Upper lobe of right lung (tissue), 1 donor: ENCODE data around the gene DOCK2. TPM values are rescaled to one million over a fixed set of nuclear protein-coding genes. Genes with fewer than 3 reads are reported as not detected.

ENCODE experiments used
- ATAC-seq: fragments of 200-7000 bp; cut with Tn5 transposase; one replicate; pipeline ENCODE4 v1.9.1; 2020; ENCODE audit warnings: mild to moderate bottlenecking, moderate library complexity
- DNase-seq: peaks from one replicate; pipeline ENCODE4 v3.0.0-alpha.2; 2020
- H3K27ac ChIP-seq: fragments of 200-600 bp; one replicate; pipeline ENCODE4 v1.8.0; 2022
- H3K27me3 ChIP-seq: fragments of 200-600 bp; one replicate; pipeline ENCODE4 v1.8.0; 2022; ENCODE audit warnings: mild to moderate bottlenecking
- H3K36me3 ChIP-seq: fragments of 200-600 bp; one replicate; pipeline ENCODE4 v1.8.0; 2022
- H3K4me1 ChIP-seq: fragments of 200-600 bp; one replicate; pipeline ENCODE4 v1.8.0; 2022
- H3K4me3 ChIP-seq: fragments of 200-600 bp; one replicate; pipeline ENCODE4 v1.8.0; 2022; ENCODE audit warnings: mild to moderate bottlenecking
- H3K9me3 ChIP-seq: fragments of 200-600 bp; one replicate; pipeline ENCODE4 v1.8.0; 2022
- intact Hi-C: fragments of 100-400 bp; cut with DNase I; formaldehyde crosslinking; loops from one replicate; pipeline ENCODE4 v1.11.0; 2022
- total RNA-seq: library from RNA; stranded (reverse); fragmentation: NEBNext Ultra II Directional; extraction: Animal tissue kit (Norgen Biotek cat#: 25700); gene quantifications from one replicate; pipeline ENCODE4 v1.2.1, GENCODE V29; 2021
- TF ChIP-seq, protein P1 (sequence below): fragments of 200-600 bp; IDR thresholded peaks from one replicate; pipeline ENCODE4 v1.8.0; 2022; ENCODE audit warnings: antibody characterized with exemption
- donor health status: DM: no; HTN: yes; CAD: no; lungs with severe emphysema.

DOCK2 gene
- total RNA-seq, 1 donor from 2014 or later = 65.4 TPM

DNA sequence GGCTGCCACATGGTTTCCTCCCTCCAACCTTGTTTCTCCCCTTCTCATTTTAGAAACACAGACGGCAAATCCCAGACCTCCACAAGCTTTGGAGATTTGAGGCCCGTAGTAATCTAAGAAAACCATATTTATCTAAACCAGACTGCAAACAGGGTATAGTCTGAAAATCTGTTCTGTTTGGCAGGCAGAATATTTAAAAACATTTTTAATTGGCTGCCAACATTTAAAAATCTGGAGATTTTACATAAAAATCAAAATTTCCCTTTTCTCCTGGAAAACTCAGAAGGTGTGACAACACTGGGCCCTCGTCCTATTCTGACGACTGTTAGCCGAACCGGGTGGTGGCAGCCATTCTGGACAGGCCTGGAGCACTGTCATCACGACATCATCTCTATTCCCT is 401.2 kb downstream of the DOCK2 start:
- DNase-seq (no peak), ATAC-seq (no peak)
- Histone ChIP-seq H3K27ac (no peak overlapping the region), H3K9me3 (no peaks in the 10 kb centered on the region), H3K36me3 (peaks cover 4% of the 10 kb centered on the region), H3K4me3 (no peak overlapping the region), H3K4me1 (no peaks in the 10 kb centered on the region), H3K27me3 (no peaks in the 10 kb centered on the region)
- intact Hi-C loops = no loop called here
- TF ChIP-seq, protein P1, sequence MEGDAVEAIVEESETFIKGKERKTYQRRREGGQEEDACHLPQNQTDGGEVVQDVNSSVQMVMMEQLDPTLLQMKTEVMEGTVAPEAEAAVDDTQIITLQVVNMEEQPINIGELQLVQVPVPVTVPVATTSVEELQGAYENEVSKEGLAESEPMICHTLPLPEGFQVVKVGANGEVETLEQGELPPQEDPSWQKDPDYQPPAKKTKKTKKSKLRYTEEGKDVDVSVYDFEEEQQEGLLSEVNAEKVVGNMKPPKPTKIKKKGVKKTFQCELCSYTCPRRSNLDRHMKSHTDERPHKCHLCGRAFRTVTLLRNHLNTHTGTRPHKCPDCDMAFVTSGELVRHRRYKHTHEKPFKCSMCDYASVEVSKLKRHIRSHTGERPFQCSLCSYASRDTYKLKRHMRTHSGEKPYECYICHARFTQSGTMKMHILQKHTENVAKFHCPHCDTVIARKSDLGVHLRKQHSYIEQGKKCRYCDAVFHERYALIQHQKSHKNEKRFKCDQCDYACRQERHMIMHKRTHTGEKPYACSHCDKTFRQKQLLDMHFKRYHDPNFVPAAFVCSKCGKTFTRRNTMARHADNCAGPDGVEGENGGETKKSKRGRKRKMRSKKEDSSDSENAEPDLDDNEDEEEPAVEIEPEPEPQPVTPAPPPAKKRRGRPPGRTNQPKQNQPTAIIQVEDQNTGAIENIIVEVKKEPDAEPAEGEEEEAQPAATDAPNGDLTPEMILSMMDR = no peak

GRCh38 chr5:170039830-170040229 is 402.8 kb downstream of the DOCK2 start:
- H3K9me3 ChIP-seq = no peaks in the 10 kb centered on the region
- no peaks in the 10 kb centered on the region for H3K27me3 ChIP-seq
- H3K27ac ChIP-seq = no peak overlapping the region
- TF ChIP-seq, protein P1 = no peak
- H3K4me3 ChIP-seq = no peak overlapping the region
- ATAC-seq (no peak), DNase-seq (no peak)
- peaks cover 4% of the 10 kb centered on the region for H3K36me3 ChIP-seq
- intact Hi-C loops = no loop called here
- no peaks in the 10 kb centered on the region for H3K4me1 ChIP-seq

GRCh38 chr5:170046241-170046640 is 409.2 kb downstream of the DOCK2 start:
- DNase-seq = no peak
- no peak for ATAC-seq
- TF ChIP-seq, protein P1 = no peak

DNA sequence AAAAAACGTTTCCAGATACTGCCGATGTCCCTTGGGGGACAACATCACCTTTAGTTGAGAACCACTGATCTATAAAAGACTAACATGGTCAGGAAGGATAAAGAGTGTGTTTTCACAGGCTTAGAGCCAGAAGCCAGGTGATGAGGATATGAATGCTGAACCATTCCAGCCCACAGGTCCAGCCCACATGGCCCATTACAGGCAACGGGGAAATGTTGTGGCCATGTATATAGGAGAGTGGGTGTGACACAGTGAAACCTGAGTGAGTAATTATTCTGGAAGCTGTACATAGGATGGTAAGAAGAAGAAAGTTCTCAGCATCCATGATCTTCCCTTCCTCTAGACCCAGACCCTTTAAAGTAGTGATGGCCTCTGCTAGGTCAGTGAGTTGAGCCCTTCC is 412.6 kb downstream of the DOCK2 start:
- TF ChIP-seq, protein P1 = no peak
- intact Hi-C loops = no loop called here
- DNase-seq = no peak
- ATAC-seq = no peak
- Histone ChIP-seq H3K4me1 (no peaks in the 10 kb centered on the region), H3K27ac (no peak overlapping the region), H3K36me3 (peaks cover 6% of the 10 kb centered on the region), H3K27me3 (no peaks in the 10 kb centered on the region), H3K4me3 (no peak overlapping the region), H3K9me3 (no peaks in the 10 kb centered on the region)

More at GRCh38 chr5:170046241-170046640, 409.2 kb downstream of the DOCK2 start:
- Histone ChIP-seq H3K4me1 (no peaks in the 10 kb centered on the region), H3K4me3 (no peak overlapping the region), H3K9me3 (no peaks in the 10 kb centered on the region), H3K27me3 (no peaks in the 10 kb centered on the region), H3K27ac (no peak overlapping the region), H3K36me3 (peaks cover 6% of the 10 kb centered on the region)
- intact Hi-C loops = no loop called here

DNA sequence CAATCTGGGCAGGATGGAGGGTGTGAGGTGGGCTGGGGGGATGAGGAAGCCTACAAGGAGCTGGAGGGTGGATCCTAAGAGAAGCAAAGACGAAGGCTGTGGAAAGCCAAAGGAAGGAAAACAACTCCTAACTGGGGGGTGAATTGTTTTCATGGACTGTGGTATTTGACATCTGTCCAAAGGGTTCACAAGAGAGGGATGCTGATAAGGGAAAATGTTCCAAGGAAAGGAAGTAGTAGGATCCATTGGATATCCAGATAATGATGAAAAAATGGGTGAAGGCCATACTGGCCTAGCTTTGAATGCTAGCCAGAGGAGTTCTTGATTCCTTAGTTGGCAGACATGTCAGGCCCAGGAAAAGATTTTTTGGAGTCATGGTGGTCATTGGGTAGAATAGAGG is 416.8 kb downstream of the DOCK2 start:
- H3K27ac ChIP-seq = no peak overlapping the region
- no peak overlapping the region for H3K4me3 ChIP-seq
- H3K36me3 ChIP-seq = peaks cover 6% of the 10 kb centered on the region
- ATAC-seq (no peak), DNase-seq (no peak)
- no peaks in the 10 kb centered on the region for H3K27me3 ChIP-seq
- TF ChIP-seq, protein P1 = no peak
- no peaks in the 10 kb centered on the region for H3K4me1 ChIP-seq
- H3K9me3 ChIP-seq = no peaks in the 10 kb centered on the region
- intact Hi-C loops = no loop called here

DNA sequence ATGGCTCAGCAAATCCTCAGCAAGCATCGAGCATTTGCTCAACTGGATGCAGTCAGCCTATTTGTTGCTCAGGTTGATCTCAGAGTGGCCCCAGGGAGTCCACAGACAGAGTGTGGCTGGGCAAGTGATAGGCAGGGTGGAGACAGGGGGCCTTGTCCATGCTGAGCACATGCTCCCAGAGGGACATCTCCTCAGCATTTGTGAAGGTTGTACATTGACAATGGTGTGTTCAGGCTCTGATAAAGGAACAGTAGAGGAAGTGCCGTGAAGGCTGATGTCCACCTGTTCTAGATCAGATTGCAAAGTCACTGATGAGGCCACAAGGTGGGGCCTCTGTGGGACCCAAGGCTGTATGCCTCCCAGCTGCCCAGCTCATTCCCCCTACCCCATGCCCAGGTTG is 418.5 kb downstream of the DOCK2 start:
- no peak overlapping the region for H3K4me3 ChIP-seq
- H3K4me1 ChIP-seq = no peaks in the 10 kb centered on the region
- no peak overlapping the region for H3K27ac ChIP-seq
- H3K9me3 ChIP-seq = peaks cover 4% of the 10 kb centered on the region
- H3K36me3 ChIP-seq = peaks cover 3% of the 10 kb centered on the region
- TF ChIP-seq, protein P1 = no peak
- intact Hi-C loops = no loop called here
- ATAC-seq (no peak), DNase-seq (no peak)
- no peaks in the 10 kb centered on the region for H3K27me3 ChIP-seq
